HepG2 (cell line): ENCODE measurements around the gene RAB29. TPM values are rescaled to one million over a fixed set of nuclear protein-coding genes. Genes with fewer than 3 reads are reported as not detected.

Source experiments
- ARNTL ChIP-seq: sonication (generic); formaldehyde crosslinking; IDR thresholded peaks from 2 replicates; pipeline ENCODE4 v1.4.0; 2020; ENCODE audit warnings: mild to moderate bottlenecking, missing genetic modification reagents
- GABPB1 ChIP-seq: IDR thresholded peaks from 2 replicates; pipeline ENCODE4 v1.6.1; 2016; ENCODE audit warnings: mild to moderate bottlenecking, missing genetic modification reagents, moderate library complexity, missing compliant biosample characterization
- GATAD1 ChIP-seq: IDR thresholded peaks from 2 replicates; pipeline ENCODE4 v1.6.1; 2016; ENCODE audit warnings: missing genetic modification reagents, missing compliant biosample characterization
- HES4 ChIP-seq: sonication (generic); formaldehyde crosslinking; IDR thresholded peaks from 2 replicates; pipeline ENCODE4 v1.9.0; 2021; ENCODE audit warnings: mild to moderate bottlenecking, missing genetic modification reagents, borderline replicate concordance
- HNF4A ChIP-seq: sonication (generic); formaldehyde crosslinking; IDR thresholded peaks from 2 replicates; pipeline ENCODE4 v1.4.0; 2020; ENCODE audit warnings: missing genetic modification reagents
- KLF11 ChIP-seq: IDR thresholded peaks from 2 replicates; pipeline ENCODE4 v1.6.1; 2016; ENCODE audit warnings: missing compliant biosample characterization
- MEIS1 ChIP-seq: sonication (generic); formaldehyde crosslinking; IDR thresholded peaks from 2 replicates; pipeline ENCODE4 v1.9.0; 2021; ENCODE audit warnings: mild to moderate bottlenecking, missing genetic modification reagents, moderate library complexity, borderline replicate concordance
- MIER3 ChIP-seq: IDR thresholded peaks from 2 replicates; pipeline ENCODE4 v1.6.1; 2016; ENCODE audit warnings: missing compliant biosample characterization, borderline replicate concordance
- NR2F1 ChIP-seq, 2 experiments: fragments of 450-650 bp in 1 of 2; formaldehyde crosslinking in 1 of 2; IDR thresholded peaks; 2 replicates each; pipeline versions ENCODE4 v1.5.0 to v1.6.1; 2016 to 2020; ENCODE audit warnings: mild to moderate bottlenecking in 1 of 2, missing compliant biosample characterization in 1 of 2, missing genetic modification reagents in 1 of 2, moderate library complexity in 1 of 2
- PHF21A ChIP-seq: sonication (generic); formaldehyde crosslinking; IDR thresholded peaks from 2 replicates; pipeline ENCODE4 v1.5.0; 2020; ENCODE audit warnings: mild to moderate bottlenecking, missing genetic modification reagents
- RBFOX2 ChIP-seq: fragments of 200-400 bp; formaldehyde crosslinking; IDR thresholded peaks from 2 replicates; pipeline ENCODE4 v1.6.1; 2017; ENCODE audit warnings: low read depth, mild to moderate bottlenecking, low read length
- RCOR2 ChIP-seq: IDR thresholded peaks from 2 replicates; pipeline ENCODE4 v1.6.1; 2016; ENCODE audit warnings: missing biosample characterization, missing genetic modification reagents
- SIN3A ChIP-seq: IDR thresholded peaks from 2 replicates; pipeline ENCODE4 v1.6.1; 2011; ENCODE audit warnings: low read depth, mild to moderate bottlenecking, control low read depth, low read length, borderline replicate concordance
- SP2 ChIP-seq: sonication (generic); formaldehyde crosslinking; IDR thresholded peaks from 2 replicates; pipeline ENCODE4 v1.5.1; 2020; ENCODE audit warnings: mild to moderate bottlenecking, missing genetic modification reagents
- SP5 ChIP-seq: IDR thresholded peaks from 2 replicates; pipeline ENCODE4 v1.6.1; 2016; ENCODE audit warnings: low read depth, borderline replicate concordance
- TBX3 ChIP-seq: fragments of 450-650 bp; IDR thresholded peaks from 2 replicates; pipeline ENCODE4 v1.6.1; 2017; ENCODE audit warnings: antibody characterized with exemption, mild to moderate bottlenecking, inconsistent platforms, borderline replicate concordance
- TOPORS ChIP-seq: sonication (generic); formaldehyde crosslinking; IDR thresholded peaks from 2 replicates; pipeline ENCODE4 v1.8.0; 2023; ENCODE audit warnings: mild to moderate bottlenecking, missing genetic modification reagents
- ZNF292 ChIP-seq: sonication (generic); formaldehyde crosslinking; IDR thresholded peaks from 2 replicates; pipeline ENCODE4 v1.8.1; 2022; ENCODE audit warnings: mild to moderate bottlenecking, low read depth, missing genetic modification reagents, borderline replicate concordance
- ZNF563 ChIP-seq: sonication (generic); formaldehyde crosslinking; IDR thresholded peaks from 2 replicates; pipeline ENCODE4 v1.8.0; 2022; ENCODE audit warnings: mild to moderate bottlenecking, moderate library complexity, missing genetic modification reagents
- polyA plus RNA-seq, 8 experiments: library from polyadenylated mRNA; depleted of rRNA in 3 of 8; stranded (reverse) in 7 of 8; unstranded in 1 of 8; fragments of >200 nt; fragmentation: Illumina TruSeq in 4 of 8; extraction: Trizol in 4 of 8; gene quantifications; 2 replicates each; pipeline versions ENCODE4 v1.2.1 to v1.2.3, GENCODE V29; 2011 to 2016; ENCODE audit warnings: low read depth in 4 of 8, missing spikeins in 1 of 8, mixed read lengths in 1 of 8; ENCODE audit not compliant: insufficient read depth in 1 of 8
- total RNA-seq, 5 experiments: library from RNA; depleted of rRNA; stranded (reverse); fragments of >200 nt; fragmentation: Illumina TruSeq; extraction: Trizol; gene quantifications; 2 replicates each; pipeline ENCODE4 v1.2.3, GENCODE V29; 2016; ENCODE audit warnings: low read depth in 1 of 5
- TF ChIP-seq, protein P1 (sequence below): sonication (generic); formaldehyde crosslinking; IDR thresholded peaks from 2 replicates; pipeline ENCODE4 v1.8.1; 2023; ENCODE audit warnings: mild to moderate bottlenecking, missing genetic modification reagents
- TF ChIP-seq, protein P2 (sequence below), 2 experiments: fragments of 450-650 bp in 1 of 2; sonication (generic) in 1 of 2; formaldehyde crosslinking; IDR thresholded peaks; 2 replicates each; pipeline versions ENCODE4 v1.5.0 to v1.8.0; 2020 to 2022; ENCODE audit warnings: mild to moderate bottlenecking in 1 of 2, missing genetic modification reagents in 1 of 2
- TF ChIP-seq, protein P3 (sequence below): sonication (generic); formaldehyde crosslinking; conservative IDR thresholded peaks from 2 replicates; pipeline ENCODE4 v1.4.0; 2020; ENCODE audit warnings: missing genetic modification reagents
- TF ChIP-seq, protein P4 (sequence below): sonication (generic); formaldehyde crosslinking; IDR thresholded peaks from 2 replicates; pipeline ENCODE4 v1.4.0; 2020; ENCODE audit warnings: mild to moderate bottlenecking, missing genetic modification reagents

RAB29 gene
- total and polyA plus RNA-seq, 2 of the 13 experiments (the other 11 are each of a cell fraction or from before 2014, with no cell fraction given) = 8.7 to 10.1 TPM

DNA sequence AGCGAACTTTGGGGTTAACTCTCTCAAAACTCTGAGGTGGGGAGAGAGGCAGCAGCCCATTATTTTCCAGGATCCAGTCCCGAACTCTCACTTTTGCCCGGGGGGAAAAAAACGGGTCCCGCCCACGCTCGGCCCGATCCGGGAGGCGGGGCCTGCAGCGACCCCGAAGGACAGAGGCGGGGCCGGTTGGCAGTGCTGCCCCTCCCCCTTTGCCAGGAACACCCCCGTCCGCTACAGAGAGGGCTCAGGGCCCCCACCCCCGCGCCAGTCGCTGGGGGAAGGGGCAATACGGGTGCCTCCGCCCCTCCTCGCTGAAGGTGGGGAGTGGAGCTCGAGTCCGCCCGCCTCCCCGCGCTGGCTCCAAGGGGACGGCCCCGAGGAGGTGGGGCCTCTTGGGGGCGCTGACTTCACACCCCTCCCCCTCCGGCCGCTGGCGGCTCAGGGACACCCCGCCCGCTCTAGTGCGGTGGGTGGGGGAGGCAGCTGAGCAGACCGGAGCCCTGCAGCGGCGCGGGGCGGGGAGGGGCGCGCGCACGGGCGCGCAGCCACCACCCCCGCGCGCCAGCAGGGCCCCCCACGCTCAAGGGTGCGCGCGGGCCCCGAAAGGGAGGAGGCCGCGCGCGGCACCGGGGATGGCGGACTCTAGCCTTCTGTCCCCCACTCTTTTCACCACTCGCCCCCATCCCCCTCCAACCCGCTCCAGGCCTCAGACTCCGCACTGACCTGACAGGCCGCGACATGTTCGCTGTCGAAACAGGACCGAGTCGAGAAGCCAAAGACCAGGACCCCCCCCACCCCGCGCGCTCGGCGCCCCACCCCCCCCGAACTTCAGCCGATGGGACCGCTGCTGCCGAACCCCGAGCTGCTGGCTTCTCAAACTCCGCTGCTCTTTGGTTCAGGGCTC, 25.8 kb downstream of the RAB29 start (continued):
- TF ChIP-seq, protein P1, sequence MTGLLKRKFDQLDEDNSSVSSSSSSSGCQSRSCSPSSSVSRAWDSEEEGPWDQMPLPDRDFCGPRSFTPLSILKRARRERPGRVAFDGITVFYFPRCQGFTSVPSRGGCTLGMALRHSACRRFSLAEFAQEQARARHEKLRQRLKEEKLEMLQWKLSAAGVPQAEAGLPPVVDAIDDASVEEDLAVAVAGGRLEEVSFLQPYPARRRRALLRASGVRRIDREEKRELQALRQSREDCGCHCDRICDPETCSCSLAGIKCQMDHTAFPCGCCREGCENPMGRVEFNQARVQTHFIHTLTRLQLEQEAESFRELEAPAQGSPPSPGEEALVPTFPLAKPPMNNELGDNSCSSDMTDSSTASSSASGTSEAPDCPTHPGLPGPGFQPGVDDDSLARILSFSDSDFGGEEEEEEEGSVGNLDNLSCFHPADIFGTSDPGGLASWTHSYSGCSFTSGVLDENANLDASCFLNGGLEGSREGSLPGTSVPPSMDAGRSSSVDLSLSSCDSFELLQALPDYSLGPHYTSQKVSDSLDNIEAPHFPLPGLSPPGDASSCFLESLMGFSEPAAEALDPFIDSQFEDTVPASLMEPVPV (CRISPR knock-in tag) = peak; percentile 51; the same call in 1 of the 2 replicates
- TF ChIP-seq HNF4A (CRISPR knock-in tag) (peak; percentile 23; the same call in 1 of the 2 replicates), SP2 (0 out of 2 replicates have a peak, but pooled peaks have one; percentile 57), SP5 (CRISPR knock-in tag) (peak; percentile 84), SIN3A (peak; percentile 20; the same call in 1 of the 2 replicates), ARNTL (CRISPR knock-in tag) (peak; percentile 55; the same call in 1 of the 2 replicates), ZNF292 (CRISPR knock-in tag) (0 out of 2 replicates have a peak, but pooled peaks have one; percentile 48), TOPORS (CRISPR knock-in tag) (peak; percentile 68; the same call in 1 of the 2 replicates), PHF21A (CRISPR knock-in tag) (peak; percentile 30; the same call in 1 of the 2 replicates), MIER3 (CRISPR knock-in tag) (peak; percentile 50; the same call in 1 of the 2 replicates), TBX3 (peak; percentile 86), ZNF563 (CRISPR knock-in tag) (peak; percentile 24; the same call in 1 of the 2 replicates), GABPB1 (CRISPR knock-in tag) (peak; percentile 82), KLF11 (peak; percentile 75; the same call in 1 of the 2 replicates), RBFOX2 (peak; percentile 98), GATAD1 (CRISPR knock-in tag) (peak; percentile 68), HES4 (CRISPR knock-in tag) (0 out of 2 replicates have a peak, but pooled peaks have one; percentile 29), RCOR2 (CRISPR knock-in tag) (0 out of 2 replicates have a peak, but pooled peaks have one; percentile 23), MEIS1 (CRISPR knock-in tag) (no peak), NR2F1 (CRISPR knock-in tag; IDR thresholded peaks at IDR 0.05) (peak in 1 of 2 experiments; percentile 40; a peak in 2 of 4 replicates)
- TF ChIP-seq, protein P2, sequence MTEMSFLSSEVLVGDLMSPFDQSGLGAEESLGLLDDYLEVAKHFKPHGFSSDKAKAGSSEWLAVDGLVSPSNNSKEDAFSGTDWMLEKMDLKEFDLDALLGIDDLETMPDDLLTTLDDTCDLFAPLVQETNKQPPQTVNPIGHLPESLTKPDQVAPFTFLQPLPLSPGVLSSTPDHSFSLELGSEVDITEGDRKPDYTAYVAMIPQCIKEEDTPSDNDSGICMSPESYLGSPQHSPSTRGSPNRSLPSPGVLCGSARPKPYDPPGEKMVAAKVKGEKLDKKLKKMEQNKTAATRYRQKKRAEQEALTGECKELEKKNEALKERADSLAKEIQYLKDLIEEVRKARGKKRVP (CRISPR knock-in tag; IDR thresholded peaks at IDR 0.05) = peak in 1 of 2 experiments; percentile 42; a peak in 1 of 4 replicates
- TF ChIP-seq, protein P3, sequence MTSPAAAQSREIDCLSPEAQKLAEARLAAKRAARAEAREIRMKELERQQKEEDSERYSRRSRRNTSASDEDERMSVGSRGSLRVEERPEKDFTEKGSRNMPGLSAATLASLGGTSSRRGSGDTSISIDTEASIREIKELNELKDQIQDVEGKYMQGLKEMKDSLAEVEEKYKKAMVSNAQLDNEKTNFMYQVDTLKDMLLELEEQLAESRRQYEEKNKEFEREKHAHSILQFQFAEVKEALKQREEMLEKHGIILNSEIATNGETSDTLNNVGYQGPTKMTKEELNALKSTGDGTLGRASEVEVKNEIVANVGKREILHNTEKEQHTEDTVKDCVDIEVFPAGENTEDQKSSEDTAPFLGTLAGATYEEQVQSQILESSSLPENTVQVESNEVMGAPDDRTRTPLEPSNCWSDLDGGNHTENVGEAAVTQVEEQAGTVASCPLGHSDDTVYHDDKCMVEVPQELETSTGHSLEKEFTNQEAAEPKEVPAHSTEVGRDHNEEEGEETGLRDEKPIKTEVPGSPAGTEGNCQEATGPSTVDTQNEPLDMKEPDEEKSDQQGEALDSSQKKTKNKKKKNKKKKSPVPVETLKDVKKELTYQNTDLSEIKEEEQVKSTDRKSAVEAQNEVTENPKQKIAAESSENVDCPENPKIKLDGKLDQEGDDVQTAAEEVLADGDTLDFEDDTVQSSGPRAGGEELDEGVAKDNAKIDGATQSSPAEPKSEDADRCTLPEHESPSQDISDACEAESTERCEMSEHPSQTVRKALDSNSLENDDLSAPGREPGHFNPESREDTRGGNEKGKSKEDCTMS (CRISPR knock-in tag) = no peak
- TF ChIP-seq, protein P4, sequence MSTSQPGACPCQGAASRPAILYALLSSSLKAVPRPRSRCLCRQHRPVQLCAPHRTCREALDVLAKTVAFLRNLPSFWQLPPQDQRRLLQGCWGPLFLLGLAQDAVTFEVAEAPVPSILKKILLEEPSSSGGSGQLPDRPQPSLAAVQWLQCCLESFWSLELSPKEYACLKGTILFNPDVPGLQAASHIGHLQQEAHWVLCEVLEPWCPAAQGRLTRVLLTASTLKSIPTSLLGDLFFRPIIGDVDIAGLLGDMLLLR (CRISPR knock-in tag) = no peak
